Body of pancreas (tissue), 4 donors: Measurements from ENCODE around the gene RNF17.

ENCODE experiments used
- POLR2A ChIP-seq, 3 donors: fragments of 450-650 bp; IDR thresholded peaks; one replicate each; pipeline ENCODE4 v1.6.1; 2016; ENCODE audit warnings: antibody characterized with exemption in 3 of 3, mild to moderate bottlenecking in 2 of 3
- TF ChIP-seq, protein P1 (sequence below), 7 experiments: fragments of 450-650 bp in 4 of 7; fragments of 200-600 bp in 3 of 7; sonication (generic) in 3 of 7; IDR thresholded peaks; one replicate each; pipeline ENCODE4 v1.5.1; 2016 to 2019; ENCODE audit warnings: antibody characterized with exemption in 7 of 7

- TF ChIP-seq, protein P1, sequence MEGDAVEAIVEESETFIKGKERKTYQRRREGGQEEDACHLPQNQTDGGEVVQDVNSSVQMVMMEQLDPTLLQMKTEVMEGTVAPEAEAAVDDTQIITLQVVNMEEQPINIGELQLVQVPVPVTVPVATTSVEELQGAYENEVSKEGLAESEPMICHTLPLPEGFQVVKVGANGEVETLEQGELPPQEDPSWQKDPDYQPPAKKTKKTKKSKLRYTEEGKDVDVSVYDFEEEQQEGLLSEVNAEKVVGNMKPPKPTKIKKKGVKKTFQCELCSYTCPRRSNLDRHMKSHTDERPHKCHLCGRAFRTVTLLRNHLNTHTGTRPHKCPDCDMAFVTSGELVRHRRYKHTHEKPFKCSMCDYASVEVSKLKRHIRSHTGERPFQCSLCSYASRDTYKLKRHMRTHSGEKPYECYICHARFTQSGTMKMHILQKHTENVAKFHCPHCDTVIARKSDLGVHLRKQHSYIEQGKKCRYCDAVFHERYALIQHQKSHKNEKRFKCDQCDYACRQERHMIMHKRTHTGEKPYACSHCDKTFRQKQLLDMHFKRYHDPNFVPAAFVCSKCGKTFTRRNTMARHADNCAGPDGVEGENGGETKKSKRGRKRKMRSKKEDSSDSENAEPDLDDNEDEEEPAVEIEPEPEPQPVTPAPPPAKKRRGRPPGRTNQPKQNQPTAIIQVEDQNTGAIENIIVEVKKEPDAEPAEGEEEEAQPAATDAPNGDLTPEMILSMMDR (IDR thresholded peaks at IDR 0.05), result no peak
- no peak for TF ChIP-seq POLR2A (IDR thresholded peaks at IDR 0.05)
Observed at GRCh38 chr13:24734950-24735349, 29.0 kb upstream of the RNF17 start.
